Measurements from ENCODE around the gene SMIM24.
A peak's percentile ranks its signal among the peaks of the same experiment; 100 is the strongest.
"Not testable (repeated sequence)": the region's sequence is repeated elsewhere in the genome, so short reads cannot be mapped to it uniquely, and the experiment has no call there.

SMIM24 gene

DNA sequence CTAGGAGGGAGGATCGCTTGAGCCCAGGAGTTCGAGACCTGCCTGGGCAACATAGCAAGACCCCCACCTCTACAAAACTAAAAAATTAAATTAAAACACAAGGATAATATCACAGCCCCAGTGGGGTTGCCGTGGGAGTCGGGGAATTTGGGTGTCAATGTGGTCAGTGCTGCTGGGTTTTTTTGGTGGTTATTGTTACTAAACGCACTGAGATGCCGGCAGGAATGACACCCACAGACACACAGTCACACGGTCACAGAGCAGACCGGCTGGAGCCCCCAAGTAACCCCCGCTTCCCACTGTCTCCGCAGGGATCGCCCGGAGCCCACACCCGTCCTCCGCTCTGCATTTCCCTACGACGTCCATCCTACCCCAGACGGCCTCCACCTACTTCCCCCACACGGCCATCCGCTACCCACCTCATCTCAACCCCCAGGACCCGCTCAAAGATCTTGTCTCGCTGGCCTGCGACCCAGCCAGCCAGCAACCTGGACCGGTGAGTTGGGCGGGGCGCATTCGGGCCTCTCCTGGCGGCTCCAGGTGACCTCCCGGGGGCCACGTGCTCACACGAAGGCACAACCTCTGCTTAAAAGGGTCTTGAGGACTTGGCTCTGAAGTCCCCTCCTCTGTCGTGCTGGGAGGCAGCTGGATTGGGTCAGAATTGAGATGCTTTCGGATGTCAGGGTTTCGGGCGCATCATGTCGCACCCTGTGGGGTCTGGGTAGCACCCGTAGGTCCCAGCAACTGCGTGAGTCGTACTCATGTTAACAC, 28.0 kb downstream of the SMIM24 start:
- Mint-ChIP-seq H3K36me3 (ENCODE audit: low read depth) (peaks cover 2% of the 10 kb centered on the region), H3K4me3 (no peak overlapping the region), H3K9me3 (no peaks in the 10 kb centered on the region), H3K27ac (no peak overlapping the region), H3K4me1 (ENCODE audit: low read depth) (no peaks in the 10 kb centered on the region), H3K27me3 (ENCODE audit: low read depth) (no peaks in the 10 kb centered on the region)

DNA sequence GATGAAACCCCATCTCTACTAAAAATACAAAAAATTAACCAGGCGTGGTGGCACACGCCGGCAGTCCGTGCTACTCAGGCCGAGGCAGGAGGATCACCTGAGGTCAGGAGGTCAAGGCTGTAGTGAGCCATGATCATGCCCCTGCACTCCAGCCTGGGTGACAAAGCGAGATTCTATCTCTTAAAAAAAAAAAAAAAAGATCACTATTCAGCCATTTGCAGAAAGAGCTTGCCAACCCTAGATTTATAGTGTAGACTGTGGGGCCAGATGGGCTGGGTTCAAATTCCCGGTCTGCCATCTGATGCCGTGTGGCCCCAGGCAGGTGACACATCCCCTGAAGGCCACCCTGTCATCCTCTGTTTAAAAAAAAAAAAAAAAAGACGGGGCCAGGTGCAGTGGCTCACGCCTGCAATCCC, 28.9 kb downstream of the SMIM24 start:
- H3K27me3 Mint-ChIP-seq (ENCODE audit: low read depth): no peaks in the 10 kb centered on the region
- no peaks in the 10 kb centered on the region for H3K9me3 Mint-ChIP-seq
- H3K4me1 Mint-ChIP-seq (ENCODE audit: low read depth): no peaks in the 10 kb centered on the region
- H3K4me3 Mint-ChIP-seq: no peak overlapping the region
- no peak overlapping the region for H3K27ac Mint-ChIP-seq
- peaks cover 2% of the 10 kb centered on the region for H3K36me3 Mint-ChIP-seq (ENCODE audit: low read depth)

DNA sequence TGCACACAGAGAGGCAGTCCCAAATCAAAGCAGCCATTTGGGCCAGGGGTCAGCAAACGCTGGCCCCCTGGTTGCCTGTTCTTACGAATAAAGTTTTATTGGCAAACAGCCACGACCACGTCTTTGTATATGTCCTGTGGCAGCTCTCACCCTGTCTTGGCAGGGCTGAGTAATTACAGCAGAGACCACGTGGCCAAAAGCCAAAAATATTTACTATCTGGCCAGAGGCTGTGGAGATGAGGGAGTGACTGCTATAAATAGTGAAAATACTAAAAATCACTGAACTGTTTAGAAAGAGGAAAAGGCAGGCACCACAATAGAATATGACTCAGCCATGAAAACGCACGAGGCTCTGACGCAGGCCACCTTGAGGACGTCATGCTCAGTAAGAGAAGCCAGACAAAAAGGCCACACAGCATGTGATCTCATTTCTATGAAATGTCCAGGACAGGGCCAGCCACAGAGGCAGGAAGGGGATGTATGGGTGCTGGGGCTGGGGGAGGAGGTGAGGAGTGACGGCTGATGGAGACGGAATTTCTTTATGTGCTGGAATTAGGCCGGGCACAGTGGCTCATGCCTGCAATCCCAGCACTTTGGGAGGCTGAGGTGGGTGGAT, 29.4 kb downstream of the SMIM24 start:
- H3K36me3 Mint-ChIP-seq (ENCODE audit: low read depth): peaks cover 2% of the 10 kb centered on the region
- H3K4me1 Mint-ChIP-seq (ENCODE audit: low read depth): no peaks in the 10 kb centered on the region
- H3K4me3 Mint-ChIP-seq: no peak overlapping the region
- no peaks in the 10 kb centered on the region for H3K27me3 Mint-ChIP-seq (ENCODE audit: low read depth)
- no peak overlapping the region for H3K27ac Mint-ChIP-seq
- H3K9me3 Mint-ChIP-seq: no peaks in the 10 kb centered on the region

DNA sequence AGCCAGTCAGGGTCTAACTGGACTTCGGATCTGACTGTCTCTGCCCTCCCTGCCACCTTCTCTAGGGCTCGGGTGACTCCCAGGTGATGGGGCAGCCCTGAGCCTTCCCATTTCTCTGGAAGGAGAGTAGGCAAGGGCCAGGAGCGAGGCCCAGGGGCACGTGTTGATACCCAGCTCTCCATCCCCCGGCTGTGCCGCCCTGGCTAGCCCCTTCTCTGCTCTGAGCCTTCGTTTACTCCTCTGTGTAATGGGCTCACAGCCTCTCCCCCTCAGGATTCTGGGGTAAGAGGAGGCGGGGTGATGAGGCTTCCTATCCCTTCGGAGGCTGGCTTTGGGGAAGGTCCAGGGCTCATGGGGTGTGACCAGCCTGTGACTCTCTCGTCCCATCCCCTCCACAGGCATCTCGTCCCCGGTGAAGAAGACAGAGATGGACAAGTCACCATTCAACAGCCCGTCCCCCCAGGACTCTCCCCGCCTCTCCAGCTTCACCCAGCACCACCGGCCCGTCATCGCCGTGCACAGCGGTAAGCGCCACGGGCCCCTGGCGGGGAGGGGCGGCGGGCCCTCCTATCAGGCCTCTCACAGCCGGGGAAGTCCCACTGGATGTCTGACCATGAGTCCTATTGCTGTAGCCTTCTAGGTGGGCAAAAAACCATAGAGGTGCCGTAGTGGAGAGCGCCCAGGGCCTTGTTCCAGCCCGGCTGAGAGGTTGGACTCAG, 31.6 kb downstream of the SMIM24 start:
- H3K27ac Mint-ChIP-seq: no peak overlapping the region
- peaks cover 2% of the 10 kb centered on the region for H3K36me3 Mint-ChIP-seq (ENCODE audit: low read depth)
- peaks cover 2% of the 10 kb centered on the region for H3K4me1 Mint-ChIP-seq (ENCODE audit: low read depth)
- no peaks in the 10 kb centered on the region for H3K27me3 Mint-ChIP-seq (ENCODE audit: low read depth)
- H3K4me3 Mint-ChIP-seq: no peak overlapping the region
- no peaks in the 10 kb centered on the region for H3K9me3 Mint-ChIP-seq

DNA sequence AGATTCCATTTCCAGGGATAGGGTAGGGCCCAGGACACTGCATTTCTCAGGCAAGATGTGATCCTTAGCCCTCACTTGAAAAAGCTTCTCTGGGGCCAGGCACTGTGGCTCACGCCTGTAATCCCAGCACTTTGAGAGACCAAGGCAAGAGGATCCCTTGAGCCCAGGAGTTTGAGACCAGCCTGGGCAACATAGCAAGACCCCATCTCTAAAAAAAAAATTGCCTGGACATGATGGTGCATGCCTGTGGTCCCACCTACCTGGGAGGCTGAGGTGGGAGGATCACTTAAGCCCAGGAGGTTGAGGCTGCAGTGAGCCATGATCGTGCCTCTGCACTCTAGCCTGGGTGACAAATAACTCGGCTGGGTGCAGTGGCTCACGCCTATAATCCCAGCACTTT, 33.7 kb downstream of the SMIM24 start:
- H3K36me3 Mint-ChIP-seq (ENCODE audit: low read depth); H3K27ac Mint-ChIP-seq; H3K4me1 Mint-ChIP-seq (ENCODE audit: low read depth); H3K27me3 Mint-ChIP-seq (ENCODE audit: low read depth); H3K9me3 Mint-ChIP-seq; H3K4me3 Mint-ChIP-seq: not testable (repeated sequence)

DNA sequence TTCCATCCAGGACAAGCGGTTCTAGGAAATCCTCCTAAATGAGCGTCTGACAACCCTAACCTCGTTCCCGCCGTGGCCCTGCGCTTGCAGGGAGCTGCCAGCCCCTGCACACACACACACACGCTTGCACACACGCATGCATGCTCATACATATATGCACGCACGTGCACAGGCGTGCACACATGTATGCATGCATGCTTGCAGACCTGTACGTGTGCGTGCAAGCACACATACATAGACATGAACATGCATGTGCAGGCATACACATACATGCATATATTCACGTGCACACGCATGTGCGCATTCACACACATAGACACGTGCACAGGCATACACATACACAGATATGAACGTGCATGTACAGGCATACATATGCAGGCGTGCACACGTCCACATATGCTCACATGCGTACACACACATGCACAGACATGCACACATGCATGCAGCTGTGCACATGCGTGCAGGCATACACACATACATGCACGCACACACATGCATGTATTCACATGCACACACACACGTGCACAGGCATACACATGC, 35.6 kb downstream of the SMIM24 start:
- H3K36me3 Mint-ChIP-seq (ENCODE audit: low read depth): no peaks in the 10 kb centered on the region
- no peak overlapping the region for H3K4me3 Mint-ChIP-seq
- peaks cover 3% of the 10 kb centered on the region for H3K4me1 Mint-ChIP-seq (ENCODE audit: low read depth)
- H3K27ac Mint-ChIP-seq: no peak overlapping the region
- no peaks in the 10 kb centered on the region for H3K9me3 Mint-ChIP-seq
- H3K27me3 Mint-ChIP-seq (ENCODE audit: low read depth): no peaks in the 10 kb centered on the region

DNA sequence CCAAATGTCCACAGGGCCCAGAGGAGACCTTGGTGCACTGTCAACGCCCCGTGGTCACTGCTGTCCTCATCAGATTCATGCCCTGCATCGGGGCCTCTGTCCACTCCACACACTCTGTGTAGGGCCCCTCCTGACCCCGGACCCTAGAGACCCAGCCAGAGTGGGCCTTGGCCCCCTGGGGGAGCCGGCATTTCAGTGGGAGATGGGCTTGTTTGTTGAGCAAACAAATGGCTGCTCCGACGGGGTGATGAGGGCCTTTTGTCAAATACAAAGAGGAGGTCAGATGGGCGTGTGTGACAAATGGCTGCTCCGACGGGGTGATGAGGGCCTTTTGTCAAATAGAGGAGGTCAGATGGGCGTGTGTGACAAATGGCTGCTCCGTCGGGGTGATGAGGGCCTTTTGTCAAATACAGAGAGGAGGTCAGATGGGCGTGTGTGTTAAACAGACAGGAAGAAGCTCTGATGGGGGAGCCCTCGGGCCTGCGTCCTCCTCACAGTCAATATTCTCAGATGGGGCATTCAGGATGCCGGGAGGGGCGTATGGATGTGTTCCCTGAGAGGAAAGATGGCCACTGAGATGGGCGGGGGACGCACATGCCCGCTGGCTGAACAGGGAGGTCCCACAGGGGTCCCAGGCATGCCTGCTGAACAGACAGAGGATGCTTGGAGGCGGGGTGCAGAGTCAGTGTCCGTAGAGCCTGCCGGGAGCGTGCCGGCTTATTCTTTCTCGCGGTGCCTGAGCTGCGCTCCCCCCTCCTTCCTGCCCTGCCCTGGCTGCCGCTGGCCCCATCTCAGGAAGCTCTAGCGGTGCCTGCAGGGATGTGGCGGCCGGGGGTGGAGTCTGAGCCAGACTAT, 36.3 kb downstream of the SMIM24 start:
- H3K9me3 Mint-ChIP-seq: no peaks in the 10 kb centered on the region
- H3K4me3 Mint-ChIP-seq: no peak overlapping the region
- H3K27me3 Mint-ChIP-seq (ENCODE audit: low read depth): no peaks in the 10 kb centered on the region
- H3K36me3 Mint-ChIP-seq (ENCODE audit: low read depth): no peaks in the 10 kb centered on the region
- H3K4me1 Mint-ChIP-seq (ENCODE audit: low read depth): peaks cover 3% of the 10 kb centered on the region
- H3K27ac Mint-ChIP-seq: no peak overlapping the region

DNA sequence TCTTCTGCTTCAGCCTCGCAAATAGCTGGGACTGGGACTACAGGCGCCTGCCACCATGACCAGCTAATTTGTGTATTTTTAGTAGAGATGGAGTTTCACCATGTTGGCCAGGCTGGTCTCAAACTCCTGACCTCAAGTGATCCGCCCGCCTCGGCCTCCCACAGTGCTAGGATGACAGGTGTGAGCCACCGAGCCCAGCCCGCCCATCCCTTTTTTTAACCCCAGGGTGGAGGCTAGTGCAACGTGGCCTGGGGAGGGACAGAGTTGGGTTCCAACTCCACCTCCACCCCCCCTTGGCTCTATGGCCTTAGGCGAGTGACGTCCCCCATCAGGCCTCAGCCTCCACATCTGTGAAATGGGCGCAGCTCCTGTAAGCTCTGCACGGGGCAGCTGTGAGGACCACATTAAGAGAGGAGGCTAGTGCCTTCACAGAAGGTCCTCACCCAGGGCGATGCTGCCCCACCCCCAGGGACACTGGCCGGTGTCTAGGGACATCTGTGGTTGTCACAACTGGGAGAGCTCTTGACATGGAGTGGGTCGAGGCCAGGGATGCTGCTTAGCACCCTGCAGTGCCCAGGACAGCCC, 37.7 kb downstream of the SMIM24 start:
- no peaks in the 10 kb centered on the region for H3K9me3 Mint-ChIP-seq
- H3K4me3 Mint-ChIP-seq: no peak overlapping the region
- H3K36me3 Mint-ChIP-seq (ENCODE audit: low read depth): no peaks in the 10 kb centered on the region
- peaks cover 3% of the 10 kb centered on the region for H3K4me1 Mint-ChIP-seq (ENCODE audit: low read depth)
- H3K27ac Mint-ChIP-seq: no peak overlapping the region
- H3K27me3 Mint-ChIP-seq (ENCODE audit: low read depth): no peaks in the 10 kb centered on the region

DNA sequence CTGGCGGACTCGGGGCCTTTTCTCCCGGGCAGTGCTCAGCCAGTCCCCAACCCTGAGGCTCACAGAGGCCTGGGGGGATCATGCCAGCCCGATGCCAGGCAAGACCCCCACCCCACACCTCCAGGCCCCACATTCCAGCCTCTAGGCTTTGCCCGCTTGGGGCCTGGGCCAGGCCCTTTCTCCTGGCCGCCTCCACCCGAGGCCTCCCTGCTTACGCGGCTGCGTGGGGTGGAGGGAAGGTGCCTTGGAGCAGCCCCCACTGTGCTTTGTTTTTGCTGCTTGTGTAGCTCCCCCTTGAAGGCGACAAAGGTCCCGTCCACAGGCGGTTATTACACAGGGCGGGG, 38.4 kb downstream of the SMIM24 start:
- Mint-ChIP-seq H3K9me3 (no peaks in the 10 kb centered on the region), H3K27ac (no peak overlapping the region), H3K4me3 (no peak overlapping the region), H3K4me1 (ENCODE audit: low read depth) (peaks cover 3% of the 10 kb centered on the region), H3K27me3 (ENCODE audit: low read depth) (no peaks in the 10 kb centered on the region), H3K36me3 (ENCODE audit: low read depth) (no peaks in the 10 kb centered on the region)

DNA sequence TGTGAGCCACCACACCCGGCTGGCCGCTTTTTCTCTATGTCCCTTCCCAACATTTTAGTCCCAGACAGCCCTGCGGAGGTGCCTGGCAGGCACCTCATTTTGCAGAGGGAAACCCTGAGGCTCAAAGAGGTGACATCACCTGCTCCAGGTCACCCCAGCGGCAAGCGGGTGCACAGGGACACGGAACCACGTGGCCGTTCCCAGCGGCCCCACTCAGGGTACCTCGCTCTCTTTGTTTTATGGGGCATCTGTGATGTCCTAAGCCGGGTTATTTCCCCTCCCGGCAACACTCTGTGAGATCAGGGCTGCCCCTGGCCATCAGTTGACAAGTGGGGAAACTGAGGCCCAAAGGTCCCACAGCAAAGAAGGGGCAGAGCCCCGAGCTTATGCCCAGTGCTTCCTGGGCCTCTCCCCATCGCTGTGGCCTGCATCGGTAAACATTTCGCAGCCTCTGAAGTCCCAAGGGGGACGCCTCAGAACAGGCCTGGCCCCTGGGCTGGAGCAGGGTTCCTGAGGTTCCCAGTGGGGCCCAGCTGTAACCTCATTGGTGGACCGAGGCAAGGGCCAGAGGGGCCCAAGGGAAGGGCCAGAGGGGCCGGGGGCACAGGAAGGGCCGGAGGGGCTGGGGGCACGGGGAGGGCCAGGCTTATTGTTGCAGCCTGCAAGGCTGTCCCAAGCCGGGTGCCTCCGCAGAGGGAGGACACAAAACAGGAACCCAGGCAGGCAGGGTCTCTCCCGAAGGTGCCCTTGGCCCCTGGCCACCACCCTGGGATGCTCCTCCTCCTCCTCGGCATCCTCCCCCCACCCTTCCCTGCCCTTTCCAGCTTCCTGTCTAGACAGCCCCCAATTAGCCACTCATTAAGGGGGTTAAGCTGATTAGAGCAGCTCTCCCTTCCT, 39.0 kb downstream of the SMIM24 start:
- no peaks in the 10 kb centered on the region for H3K27me3 Mint-ChIP-seq (ENCODE audit: low read depth)
- peaks cover 3% of the 10 kb centered on the region for H3K4me1 Mint-ChIP-seq (ENCODE audit: low read depth)
- no peaks in the 10 kb centered on the region for H3K36me3 Mint-ChIP-seq (ENCODE audit: low read depth)
- H3K9me3 Mint-ChIP-seq: no peaks in the 10 kb centered on the region
- no peak overlapping the region for H3K4me3 Mint-ChIP-seq
- H3K27ac Mint-ChIP-seq: no peak overlapping the region

DNA sequence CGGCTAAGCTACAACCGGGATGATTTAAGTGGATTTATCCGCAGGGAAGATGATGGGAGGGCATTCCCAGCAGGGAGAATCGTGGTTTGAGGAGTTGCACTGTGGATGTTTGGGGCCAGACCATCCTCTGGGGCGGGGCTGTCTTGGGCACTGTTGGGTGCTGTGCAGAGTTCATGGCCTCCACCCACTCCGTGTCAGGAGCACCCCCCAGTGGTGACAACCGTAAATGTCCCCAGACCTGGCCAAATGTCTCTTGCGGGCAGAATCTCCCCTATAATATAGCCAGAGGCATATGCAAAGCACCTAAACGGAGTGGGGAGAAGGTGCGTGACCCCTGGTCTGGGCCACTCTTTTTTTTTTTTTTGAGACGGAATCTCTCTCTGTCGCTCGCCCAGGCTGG, 40.2 kb downstream of the SMIM24 start:
- H3K27ac Mint-ChIP-seq: no peak overlapping the region
- H3K9me3 Mint-ChIP-seq: no peaks in the 10 kb centered on the region
- H3K4me3 Mint-ChIP-seq: no peak overlapping the region
- H3K36me3 Mint-ChIP-seq (ENCODE audit: low read depth): no peaks in the 10 kb centered on the region
- H3K27me3 Mint-ChIP-seq (ENCODE audit: low read depth): no peaks in the 10 kb centered on the region
- H3K4me1 Mint-ChIP-seq (ENCODE audit: low read depth): peaks cover 8% of the 10 kb centered on the region

DNA sequence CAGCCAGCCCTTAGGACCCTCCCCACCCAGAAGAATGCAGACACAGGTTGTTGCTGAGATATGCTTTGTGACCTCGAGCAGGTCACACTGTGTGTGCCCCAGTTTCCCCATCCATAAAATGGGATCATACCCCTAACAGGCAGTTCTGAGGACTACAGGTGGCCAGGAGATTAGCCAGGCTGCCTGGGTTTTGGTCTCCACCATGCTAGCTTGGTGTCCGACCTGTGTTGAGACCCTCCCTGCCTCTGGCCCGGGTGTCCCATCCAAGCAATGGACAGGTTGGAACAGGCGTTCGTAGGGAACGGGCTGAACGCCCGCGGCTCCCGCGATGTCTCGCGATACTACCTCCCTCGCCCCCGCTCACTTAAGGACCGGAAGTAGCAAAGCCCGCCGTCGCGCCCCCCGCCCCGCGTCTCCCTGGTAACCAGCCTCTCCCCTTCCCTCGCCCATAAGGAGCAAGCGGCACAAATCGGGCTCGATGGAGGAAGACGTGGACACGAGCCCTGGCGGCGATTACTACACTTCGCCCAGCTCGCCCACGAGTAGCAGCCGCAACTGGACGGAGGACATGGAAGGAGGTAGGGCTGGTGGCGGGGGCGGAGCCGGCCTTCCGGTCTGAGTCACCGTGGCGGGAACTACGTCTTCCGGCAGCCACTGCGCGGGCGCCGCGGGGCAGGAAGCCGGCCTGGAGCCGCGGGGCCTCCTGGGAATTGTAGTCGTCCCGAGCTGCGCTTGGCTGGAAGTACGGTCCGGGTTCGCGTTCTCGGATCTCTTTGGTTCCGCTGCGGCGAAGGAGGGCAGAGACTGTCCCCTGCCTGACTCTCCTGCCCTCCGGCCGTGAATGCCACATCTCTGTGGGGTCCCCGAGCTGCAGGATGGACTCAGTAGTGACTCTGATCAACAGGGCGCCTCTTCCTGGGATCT, 45.4 kb downstream of the SMIM24 start:
- Mint-ChIP-seq H3K4me1 (ENCODE audit: low read depth) (peaks cover 14% of the 10 kb centered on the region), H3K9me3 (no peaks in the 10 kb centered on the region), H3K27me3 (ENCODE audit: low read depth) (no peaks in the 10 kb centered on the region), H3K4me3 (peak overlapping the region; percentile 95), H3K27ac (peak overlapping the region; percentile 97), H3K36me3 (ENCODE audit: low read depth) (peaks cover 10% of the 10 kb centered on the region)
